Testis (tissue), 2 donors: ENCODE measurements around the gene BNC1.

ENCODE experiments used
- POLR2A ChIP-seq: fragments of 450-650 bp; IDR thresholded peaks from one replicate; pipeline ENCODE4 v1.6.1; 2017; ENCODE audit warnings: antibody characterized with exemption, mild to moderate bottlenecking, moderate library complexity
- TF ChIP-seq, protein P1 (sequence below), 3 experiments: fragments of 450-650 bp in 2 of 3; fragments of 200-600 bp in 1 of 3; sonication (generic) in 1 of 3; IDR thresholded peaks; one replicate each; pipeline ENCODE4 v1.5.1; 2016 to 2019; ENCODE audit warnings: antibody characterized with exemption in 3 of 3, mild to moderate bottlenecking in 2 of 3, moderate library complexity in 1 of 3

DNA sequence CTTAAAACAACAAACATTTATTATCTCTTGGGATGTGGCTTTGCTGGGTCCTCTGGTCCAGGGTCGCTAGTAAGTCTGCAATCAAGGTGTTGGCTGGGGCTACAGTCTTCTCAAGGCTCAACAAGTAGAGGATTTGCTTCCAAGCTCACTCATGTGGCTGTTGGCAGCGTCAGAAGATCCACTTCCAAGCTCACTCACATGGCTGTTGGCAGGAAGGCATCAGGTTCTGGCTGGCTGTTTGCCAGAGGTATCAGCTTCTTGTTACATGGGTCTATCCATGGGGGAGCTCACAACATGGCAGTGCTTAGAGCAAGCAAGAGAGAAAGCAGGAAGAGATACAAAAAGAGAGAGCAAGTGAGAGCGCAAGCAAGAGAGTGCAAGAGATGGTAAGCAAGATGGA is 15.0 kb upstream of the BNC1 start:
- TF ChIP-seq, protein P1, sequence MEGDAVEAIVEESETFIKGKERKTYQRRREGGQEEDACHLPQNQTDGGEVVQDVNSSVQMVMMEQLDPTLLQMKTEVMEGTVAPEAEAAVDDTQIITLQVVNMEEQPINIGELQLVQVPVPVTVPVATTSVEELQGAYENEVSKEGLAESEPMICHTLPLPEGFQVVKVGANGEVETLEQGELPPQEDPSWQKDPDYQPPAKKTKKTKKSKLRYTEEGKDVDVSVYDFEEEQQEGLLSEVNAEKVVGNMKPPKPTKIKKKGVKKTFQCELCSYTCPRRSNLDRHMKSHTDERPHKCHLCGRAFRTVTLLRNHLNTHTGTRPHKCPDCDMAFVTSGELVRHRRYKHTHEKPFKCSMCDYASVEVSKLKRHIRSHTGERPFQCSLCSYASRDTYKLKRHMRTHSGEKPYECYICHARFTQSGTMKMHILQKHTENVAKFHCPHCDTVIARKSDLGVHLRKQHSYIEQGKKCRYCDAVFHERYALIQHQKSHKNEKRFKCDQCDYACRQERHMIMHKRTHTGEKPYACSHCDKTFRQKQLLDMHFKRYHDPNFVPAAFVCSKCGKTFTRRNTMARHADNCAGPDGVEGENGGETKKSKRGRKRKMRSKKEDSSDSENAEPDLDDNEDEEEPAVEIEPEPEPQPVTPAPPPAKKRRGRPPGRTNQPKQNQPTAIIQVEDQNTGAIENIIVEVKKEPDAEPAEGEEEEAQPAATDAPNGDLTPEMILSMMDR (IDR thresholded peaks at IDR 0.05), result no peak
- TF ChIP-seq POLR2A, result no peak
